Right atrium auricular region (tissue), 2 donors: ENCODE results near the gene SEMG2. TPM values are rescaled to one million over a fixed set of nuclear protein-coding genes. Genes with fewer than 3 reads are reported as not detected.

Source experiments
- DNase-seq: peaks from one replicate; pipeline ENCODE4 v3.0.0-alpha.2; 2019; ENCODE audit warnings: low spot score
- H3K27ac ChIP-seq, 2 donors: fragments of 200-600 bp; sonication (generic); 1 replicate in 1 of 2; 2 replicates in 1 of 2; pipeline ENCODE4 v1.5.1; 2016 to 2019
- H3K27me3 ChIP-seq, 2 donors: fragments of 200-600 bp; sonication (generic); one replicate each; pipeline versions ENCODE4 v1.5.1 to v1.6.0; 2017 to 2019
- H3K36me3 ChIP-seq: fragments of 200-600 bp; sonication (generic); one replicate; pipeline ENCODE4 v1.5.1; 2016
- H3K4me1 ChIP-seq, 2 donors: fragments of 200-600 bp; sonication (generic); one replicate each; pipeline versions ENCODE4 v1.5.1 to v1.6.0; 2017 to 2019
- H3K4me3 ChIP-seq, 2 donors: fragments of 200-600 bp; sonication (generic); 1 replicate in 1 of 2; 2 replicates in 1 of 2; pipeline ENCODE4 v1.5.1; 2017 to 2019; ENCODE audit warnings: mild to moderate bottlenecking in 1 of 2, moderate library complexity in 1 of 2
- H3K9me3 ChIP-seq, 2 donors: fragments of 200-600 bp; sonication (generic); one replicate each; pipeline ENCODE4 v1.5.1; 2019
- total RNA-seq, 2 donors: library from RNA; depleted of rRNA; stranded (reverse); fragments of >200 nt; gene quantifications; one replicate each; pipeline ENCODE4 v1.1.0, GENCODE V29; 2016
- TF ChIP-seq, protein P1 (sequence below), 2 donors: fragments of 200-600 bp; sonication (generic); IDR thresholded peaks; one replicate each; pipeline ENCODE4 v1.5.1; 2019; ENCODE audit warnings: antibody characterized with exemption in 2 of 2

Gene SEMG2
- total RNA-seq, 2 donors from 2014 or later: not detected

DNA sequence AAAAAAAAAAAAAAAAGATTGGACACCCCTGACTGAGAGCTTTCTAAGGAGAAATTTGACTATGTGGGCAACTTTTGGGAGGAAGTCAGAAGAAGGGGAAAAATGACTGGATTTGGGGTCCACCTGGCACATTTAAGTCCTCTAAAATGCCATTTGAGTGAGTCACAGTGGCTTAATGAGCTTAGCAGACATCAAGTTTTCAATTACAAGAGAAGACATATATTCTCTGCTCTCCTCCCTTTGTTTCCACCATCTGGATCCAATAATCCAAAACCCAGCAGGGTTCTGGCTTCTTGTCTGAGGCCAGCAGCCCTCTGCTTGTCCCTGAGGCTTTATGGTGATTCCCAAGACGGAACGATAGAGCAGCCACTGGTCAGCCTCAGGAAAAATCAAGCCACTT lies 39.5 kb upstream of the SEMG2 start:
- no peak for DNase-seq
- H3K27me3 ChIP-seq: no peaks in the 10 kb centered on the region
- H3K36me3 ChIP-seq: no peaks in the 10 kb centered on the region
- TF ChIP-seq, protein P1, sequence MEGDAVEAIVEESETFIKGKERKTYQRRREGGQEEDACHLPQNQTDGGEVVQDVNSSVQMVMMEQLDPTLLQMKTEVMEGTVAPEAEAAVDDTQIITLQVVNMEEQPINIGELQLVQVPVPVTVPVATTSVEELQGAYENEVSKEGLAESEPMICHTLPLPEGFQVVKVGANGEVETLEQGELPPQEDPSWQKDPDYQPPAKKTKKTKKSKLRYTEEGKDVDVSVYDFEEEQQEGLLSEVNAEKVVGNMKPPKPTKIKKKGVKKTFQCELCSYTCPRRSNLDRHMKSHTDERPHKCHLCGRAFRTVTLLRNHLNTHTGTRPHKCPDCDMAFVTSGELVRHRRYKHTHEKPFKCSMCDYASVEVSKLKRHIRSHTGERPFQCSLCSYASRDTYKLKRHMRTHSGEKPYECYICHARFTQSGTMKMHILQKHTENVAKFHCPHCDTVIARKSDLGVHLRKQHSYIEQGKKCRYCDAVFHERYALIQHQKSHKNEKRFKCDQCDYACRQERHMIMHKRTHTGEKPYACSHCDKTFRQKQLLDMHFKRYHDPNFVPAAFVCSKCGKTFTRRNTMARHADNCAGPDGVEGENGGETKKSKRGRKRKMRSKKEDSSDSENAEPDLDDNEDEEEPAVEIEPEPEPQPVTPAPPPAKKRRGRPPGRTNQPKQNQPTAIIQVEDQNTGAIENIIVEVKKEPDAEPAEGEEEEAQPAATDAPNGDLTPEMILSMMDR (IDR thresholded peaks at IDR 0.05): no peak
- no peaks in the 10 kb centered on the region for H3K4me1 ChIP-seq
- no peaks in the 10 kb centered on the region for H3K9me3 ChIP-seq
- no peak overlapping the region for H3K4me3 ChIP-seq
- no peak overlapping the region for H3K27ac ChIP-seq

DNA sequence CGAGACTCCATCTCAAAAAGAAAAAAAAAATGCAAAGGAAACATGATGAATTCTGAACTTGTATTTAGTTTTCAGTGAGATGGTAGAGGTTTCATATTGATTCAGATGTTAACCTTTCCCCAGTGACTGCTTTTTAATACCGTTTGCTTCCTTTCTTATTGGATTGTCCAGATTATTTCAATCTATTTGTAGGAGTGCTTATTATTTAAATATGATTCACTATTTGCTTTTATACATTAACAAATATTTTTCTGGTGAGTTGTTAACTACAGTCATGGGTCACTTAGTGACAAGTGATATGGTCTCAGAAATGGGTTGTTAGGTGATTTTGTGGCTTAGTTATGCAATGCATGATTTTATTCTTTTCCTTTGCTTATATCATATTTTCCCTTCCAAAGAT lies 38.1 kb upstream of the SEMG2 start:
- no peak overlapping the region for H3K4me3 ChIP-seq
- H3K9me3 ChIP-seq: no peaks in the 10 kb centered on the region
- H3K27me3 ChIP-seq: no peaks in the 10 kb centered on the region
- H3K27ac ChIP-seq: no peak overlapping the region
- no peak for DNase-seq
- TF ChIP-seq, protein P1 (IDR thresholded peaks at IDR 0.05): no peak
- H3K4me1 ChIP-seq: no peaks in the 10 kb centered on the region
- H3K36me3 ChIP-seq: no peaks in the 10 kb centered on the region

DNA sequence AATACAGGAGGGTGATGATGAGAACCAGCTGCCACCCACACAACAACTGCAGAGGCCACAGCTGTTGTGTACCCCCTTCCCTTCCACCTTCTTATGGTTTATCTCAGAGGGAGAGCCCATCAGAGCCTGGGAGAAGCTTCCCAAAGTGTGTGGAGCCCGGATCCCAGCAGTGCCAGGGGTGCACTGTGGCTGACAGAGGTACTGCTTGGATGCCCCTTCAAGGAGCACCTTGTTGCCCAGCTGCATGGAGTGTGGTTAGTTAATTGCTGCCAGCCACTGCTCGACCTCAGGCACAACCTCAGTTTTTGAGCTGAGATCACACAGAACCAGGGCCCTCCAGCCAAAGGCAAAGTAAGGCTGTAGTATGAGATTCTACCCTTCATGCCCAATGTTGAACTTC lies 33.5 kb upstream of the SEMG2 start:
- TF ChIP-seq, protein P1 (IDR thresholded peaks at IDR 0.05): no peak

DNA sequence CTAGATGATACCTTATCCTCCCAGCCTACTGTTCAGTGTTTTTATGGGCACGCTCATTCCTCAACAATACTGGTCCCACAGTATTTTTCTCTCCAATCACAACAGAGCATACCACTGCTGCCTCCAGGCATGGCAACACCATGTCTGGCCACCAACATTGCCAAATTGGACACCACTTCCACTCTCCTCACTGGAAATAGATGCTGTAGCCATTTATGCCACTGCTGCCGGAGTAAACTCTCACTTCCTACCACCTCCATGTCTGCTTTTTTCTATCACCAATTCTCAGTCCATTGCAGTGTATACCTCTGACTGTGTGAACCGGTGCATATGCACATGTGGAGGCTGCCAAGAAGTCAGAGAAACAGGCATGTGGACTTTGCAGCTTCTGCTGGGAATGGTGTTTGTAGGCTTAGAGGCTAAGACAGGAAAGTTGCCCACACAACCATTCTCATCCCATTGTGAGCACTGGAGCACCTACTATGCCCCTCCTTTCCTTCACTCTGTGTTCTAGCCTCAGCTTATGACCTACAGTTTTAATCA lies 32.0 kb upstream of the SEMG2 start:
- no peaks in the 10 kb centered on the region for H3K27me3 ChIP-seq
- no peak for DNase-seq
- H3K27ac ChIP-seq: no peak overlapping the region
- H3K9me3 ChIP-seq: no peaks in the 10 kb centered on the region
- no peaks in the 10 kb centered on the region for H3K36me3 ChIP-seq
- TF ChIP-seq, protein P1 (IDR thresholded peaks at IDR 0.05): no peak
- no peak overlapping the region for H3K4me3 ChIP-seq
- H3K4me1 ChIP-seq: no peaks in the 10 kb centered on the region

More for the DNA sequence above, 33.5 kb upstream of the SEMG2 start:
- Histone ChIP-seq H3K4me1 (no peaks in the 10 kb centered on the region), H3K4me3 (no peak overlapping the region), H3K27me3 (no peaks in the 10 kb centered on the region), H3K27ac (no peak overlapping the region), H3K36me3 (no peaks in the 10 kb centered on the region), H3K9me3 (no peaks in the 10 kb centered on the region)
- no peak for DNase-seq

DNA sequence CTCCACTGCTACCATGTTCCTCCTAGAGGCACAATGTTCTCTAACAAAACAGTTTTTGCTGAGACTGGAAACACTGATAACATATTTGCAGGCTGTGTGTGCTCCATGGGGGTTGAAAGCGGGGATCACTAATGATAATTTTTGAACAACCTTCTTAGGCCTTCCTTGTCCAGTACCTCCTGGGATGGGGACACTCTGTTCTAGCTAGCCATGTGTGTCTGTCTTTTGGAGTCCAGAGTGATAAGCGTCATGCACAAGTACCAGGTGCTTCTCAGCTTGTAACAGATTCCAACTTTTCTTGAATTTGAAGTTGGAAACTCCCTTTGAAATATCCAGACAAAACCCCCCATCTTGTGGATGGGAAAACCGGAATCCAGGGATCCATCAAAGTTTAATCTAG lies 31.3 kb upstream of the SEMG2 start:
- Histone ChIP-seq H3K27ac (no peak overlapping the region), H3K4me1 (no peaks in the 10 kb centered on the region), H3K4me3 (no peak overlapping the region), H3K9me3 (no peaks in the 10 kb centered on the region), H3K36me3 (no peaks in the 10 kb centered on the region), H3K27me3 (no peaks in the 10 kb centered on the region)
- no peak for DNase-seq
- TF ChIP-seq, protein P1 (IDR thresholded peaks at IDR 0.05): no peak

DNA sequence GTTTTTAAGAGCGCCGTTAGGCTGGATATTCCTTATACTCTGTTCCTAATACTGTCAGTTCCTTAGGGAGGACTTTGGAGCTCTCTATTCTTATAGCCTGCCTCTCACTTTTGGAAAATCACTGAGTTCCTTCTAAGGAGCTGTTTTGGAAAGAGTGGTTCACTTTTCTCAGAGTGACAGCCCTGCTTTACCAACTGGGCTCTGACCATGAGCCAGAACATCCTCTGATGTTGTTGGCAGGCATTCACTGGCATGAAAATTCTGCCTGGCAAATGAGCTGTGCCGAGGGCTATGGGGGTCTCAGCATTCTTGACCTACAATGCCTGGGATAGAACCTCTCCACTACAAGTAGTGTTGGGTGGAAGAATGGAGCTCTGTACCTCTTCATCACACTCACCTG lies 29.2 kb upstream of the SEMG2 start:
- TF ChIP-seq, protein P1 (IDR thresholded peaks at IDR 0.05): no peak
- H3K27me3 ChIP-seq: no peaks in the 10 kb centered on the region
- DNase-seq: no peak
- H3K4me3 ChIP-seq: no peak overlapping the region
- H3K9me3 ChIP-seq: no peaks in the 10 kb centered on the region
- no peaks in the 10 kb centered on the region for H3K36me3 ChIP-seq
- H3K4me1 ChIP-seq: no peaks in the 10 kb centered on the region
- no peak overlapping the region for H3K27ac ChIP-seq
